HG03196 (cell line): ENCODE measurements around the gene PPFIBP1.
"Not testable (repeated sequence)": the region's sequence is repeated elsewhere in the genome, so short reads cannot be mapped to it uniquely, and the experiment has no call there.

Experiments
- ATAC-seq: cut with Tn5 transposase; IDR thresholded peaks from one replicate; pipeline ENCODE4 v1.9.1; 2021; ENCODE audit not compliant: unreplicated experiment

Gene PPFIBP1

GRCh38 chr12:27541031-27541719, 17.2 kb downstream of the PPFIBP1 start:
- ATAC-seq = no peak

- ATAC-seq = no peak
These were observed 18.6 kb downstream of the PPFIBP1 start for GRCh38 chr12:27542628-27543027.

GRCh38 chr12:27544858-27545257, 20.9 kb downstream of the PPFIBP1 start:
- ATAC-seq = not testable (repeated sequence)

GRCh38 chr12:27545665-27546064, 21.7 kb downstream of the PPFIBP1 start:
- no peak for ATAC-seq

- ATAC-seq = no peak
These were observed 23.6 kb downstream of the PPFIBP1 start for GRCh38 chr12:27547592-27547991.

GRCh38 chr12:27548301-27549199, 24.5 kb downstream of the PPFIBP1 start:
- ATAC-seq = no peak

- no peak for ATAC-seq
These were observed 25.3 kb downstream of the PPFIBP1 start for GRCh38 chr12:27549236-27549800.

- no peak for ATAC-seq
These were observed 26.0 kb downstream of the PPFIBP1 start for GRCh38 chr12:27549801-27550652.

- ATAC-seq = no peak
These were observed 26.6 kb downstream of the PPFIBP1 start for GRCh38 chr12:27550653-27550975.

GRCh38 chr12:27551172-27551840, 27.3 kb downstream of the PPFIBP1 start:
- ATAC-seq = no peak

- ATAC-seq = no peak
These were observed 28.2 kb downstream of the PPFIBP1 start for GRCh38 chr12:27552235-27552634.

- ATAC-seq = peak; percentile 50
These were observed 29.0 kb downstream of the PPFIBP1 start for GRCh38 chr12:27552886-27553560.

- no peak for ATAC-seq
These were observed 29.9 kb downstream of the PPFIBP1 start for GRCh38 chr12:27553941-27554340.

- no peak for ATAC-seq
These were observed 30.6 kb downstream of the PPFIBP1 start for GRCh38 chr12:27554421-27555186.

- no peak for ATAC-seq
These were observed 31.4 kb downstream of the PPFIBP1 start for GRCh38 chr12:27555361-27555760.

GRCh38 chr12:27555925-27556778, 32.1 kb downstream of the PPFIBP1 start:
- no peak for ATAC-seq

GRCh38 chr12:27560126-27560525, 36.1 kb downstream of the PPFIBP1 start:
- ATAC-seq = no peak
